GM19455 (cell line): ENCODE measurements around the gene CLEC16A.

Experiments
- ATAC-seq: cut with Tn5 transposase; IDR thresholded peaks from one replicate; pipeline ENCODE4 v1.9.1; 2021; ENCODE audit not compliant: unreplicated experiment

Gene CLEC16A

GRCh38 chr16:11034481-11034931, 90.1 kb downstream of the CLEC16A start:
- ATAC-seq, result no peak

GRCh38 chr16:11035096-11035495, 90.7 kb downstream of the CLEC16A start:
- ATAC-seq, result no peak

GRCh38 chr16:11036040-11036439, 91.7 kb downstream of the CLEC16A start:
- no peak for ATAC-seq

- no peak for ATAC-seq
These were observed 92.6 kb downstream of the CLEC16A start for GRCh38 chr16:11036868-11037410.

GRCh38 chr16:11038305-11038704, 93.9 kb downstream of the CLEC16A start:
- no peak for ATAC-seq

- no peak for ATAC-seq
These were observed 94.4 kb downstream of the CLEC16A start for GRCh38 chr16:11038777-11039176.

- ATAC-seq, result no peak
These were observed 95.4 kb downstream of the CLEC16A start for GRCh38 chr16:11039726-11040125.

GRCh38 chr16:11042191-11042590, 97.8 kb downstream of the CLEC16A start:
- ATAC-seq, result no peak

- no peak for ATAC-seq
These were observed 101.1 kb downstream of the CLEC16A start for GRCh38 chr16:11045441-11045840.

GRCh38 chr16:11045846-11046245, 101.5 kb downstream of the CLEC16A start:
- no peak for ATAC-seq

GRCh38 chr16:11046382-11046931, 102.1 kb downstream of the CLEC16A start:
- ATAC-seq, result no peak

GRCh38 chr16:11047057-11047456, 102.7 kb downstream of the CLEC16A start:
- ATAC-seq, result no peak

- no peak for ATAC-seq
These were observed 103.8 kb downstream of the CLEC16A start for GRCh38 chr16:11047939-11048800.

- no peak for ATAC-seq
These were observed 105.2 kb downstream of the CLEC16A start for GRCh38 chr16:11049396-11050059.

GRCh38 chr16:11050536-11050935, 106.2 kb downstream of the CLEC16A start:
- ATAC-seq, result no peak

GRCh38 chr16:11050944-11051343, 106.6 kb downstream of the CLEC16A start:
- ATAC-seq, result no peak

GRCh38 chr16:11051430-11051829, 107.1 kb downstream of the CLEC16A start:
- ATAC-seq, result no peak

GRCh38 chr16:11051879-11052808, 107.8 kb downstream of the CLEC16A start:
- peak; percentile 83 for ATAC-seq

- no peak for ATAC-seq
These were observed 109.6 kb downstream of the CLEC16A start for GRCh38 chr16:11053916-11054460.
